Fibroblast of mammary gland (primary cell): Measurements from ENCODE around the gene TAOK3.

ENCODE experiments used
- DNase-seq: peaks from one replicate; pipeline ENCODE4 v3.0.0-alpha.2; 2010; ENCODE audit warnings: low read depth
- H3K4me3 ChIP-seq: 2 replicates; pipeline ENCODE4 v1.5.1; 2011; ENCODE audit warnings: low read depth, mild to moderate bottlenecking, low read length, moderate library complexity; ENCODE audit not compliant: control insufficient read depth
- TF ChIP-seq, protein P1 (sequence below): conservative IDR thresholded peaks from 2 replicates; pipeline ENCODE4 v1.5.1; 2011; ENCODE audit warnings: low read depth, low read length, inconsistent platforms; ENCODE audit not compliant: control insufficient read depth, insufficient read depth

TAOK3 gene

DNA sequence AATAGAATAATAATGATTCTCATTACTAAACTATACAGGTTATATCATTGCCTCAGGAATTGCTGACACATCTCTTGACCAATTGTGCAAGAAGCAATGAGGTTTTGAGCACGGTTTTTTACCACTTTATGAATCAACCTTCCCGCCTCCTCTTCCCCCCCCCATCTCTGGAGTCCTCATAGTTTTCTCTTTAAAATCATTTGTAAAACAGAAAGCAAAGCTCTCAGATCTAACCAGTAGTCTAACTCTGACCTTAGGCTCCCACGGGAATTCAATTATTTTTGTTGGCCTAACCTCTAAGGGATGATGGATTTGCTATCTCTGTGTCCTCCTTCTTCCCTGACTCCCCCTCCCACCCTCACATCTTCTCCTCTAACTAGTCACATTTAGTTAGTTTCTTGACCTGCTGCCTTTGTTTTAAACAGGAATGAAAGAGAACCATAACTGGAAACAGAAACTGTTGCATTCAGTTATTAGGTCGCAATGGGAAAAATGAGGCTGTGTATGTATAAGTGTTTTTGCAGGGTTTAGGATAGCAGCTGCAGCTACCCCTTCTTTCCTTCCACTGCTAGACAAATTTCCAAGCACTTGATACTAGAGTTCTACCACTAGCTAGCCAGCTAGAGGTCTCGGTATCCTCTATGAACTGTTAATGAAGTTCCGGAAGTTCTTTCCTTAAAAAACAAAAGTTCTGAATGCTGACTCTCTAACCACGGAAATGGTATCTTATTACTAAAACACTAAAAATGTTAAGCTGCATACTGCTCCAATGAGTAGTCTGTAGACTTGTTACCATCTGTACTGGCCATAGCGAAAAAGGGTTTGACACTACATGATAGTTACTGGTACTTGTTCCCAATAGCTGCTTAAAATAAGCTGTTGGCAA is 65.4 kb downstream of the TAOK3 start:
- H3K4me3 ChIP-seq = peak overlapping the region; percentile 44
- DNase-seq = peak; percentile 93

DNA sequence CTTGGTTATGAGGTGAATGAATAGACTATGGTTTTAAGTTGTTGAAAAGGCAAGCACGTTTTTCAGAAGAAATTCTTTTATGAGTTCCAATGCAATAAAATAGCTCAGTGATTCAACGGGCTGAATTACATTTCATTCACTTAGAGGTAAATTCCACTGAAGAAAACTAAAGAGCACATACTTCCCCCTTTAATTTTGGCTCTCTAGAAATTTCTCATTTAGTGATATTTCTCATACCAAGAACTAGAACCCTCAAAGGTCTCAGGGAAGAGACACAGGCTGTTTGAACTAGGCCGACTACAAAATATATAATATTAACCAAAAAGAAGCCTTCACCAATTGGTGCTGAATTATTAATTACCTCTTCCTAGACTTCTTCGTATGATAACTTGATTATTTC is 68.6 kb downstream of the TAOK3 start:
- TF ChIP-seq, protein P1, sequence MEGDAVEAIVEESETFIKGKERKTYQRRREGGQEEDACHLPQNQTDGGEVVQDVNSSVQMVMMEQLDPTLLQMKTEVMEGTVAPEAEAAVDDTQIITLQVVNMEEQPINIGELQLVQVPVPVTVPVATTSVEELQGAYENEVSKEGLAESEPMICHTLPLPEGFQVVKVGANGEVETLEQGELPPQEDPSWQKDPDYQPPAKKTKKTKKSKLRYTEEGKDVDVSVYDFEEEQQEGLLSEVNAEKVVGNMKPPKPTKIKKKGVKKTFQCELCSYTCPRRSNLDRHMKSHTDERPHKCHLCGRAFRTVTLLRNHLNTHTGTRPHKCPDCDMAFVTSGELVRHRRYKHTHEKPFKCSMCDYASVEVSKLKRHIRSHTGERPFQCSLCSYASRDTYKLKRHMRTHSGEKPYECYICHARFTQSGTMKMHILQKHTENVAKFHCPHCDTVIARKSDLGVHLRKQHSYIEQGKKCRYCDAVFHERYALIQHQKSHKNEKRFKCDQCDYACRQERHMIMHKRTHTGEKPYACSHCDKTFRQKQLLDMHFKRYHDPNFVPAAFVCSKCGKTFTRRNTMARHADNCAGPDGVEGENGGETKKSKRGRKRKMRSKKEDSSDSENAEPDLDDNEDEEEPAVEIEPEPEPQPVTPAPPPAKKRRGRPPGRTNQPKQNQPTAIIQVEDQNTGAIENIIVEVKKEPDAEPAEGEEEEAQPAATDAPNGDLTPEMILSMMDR = no peak
- no peak overlapping the region for H3K4me3 ChIP-seq

More for the DNA sequence above, 65.4 kb downstream of the TAOK3 start:
- TF ChIP-seq, protein P1 = no peak

DNA sequence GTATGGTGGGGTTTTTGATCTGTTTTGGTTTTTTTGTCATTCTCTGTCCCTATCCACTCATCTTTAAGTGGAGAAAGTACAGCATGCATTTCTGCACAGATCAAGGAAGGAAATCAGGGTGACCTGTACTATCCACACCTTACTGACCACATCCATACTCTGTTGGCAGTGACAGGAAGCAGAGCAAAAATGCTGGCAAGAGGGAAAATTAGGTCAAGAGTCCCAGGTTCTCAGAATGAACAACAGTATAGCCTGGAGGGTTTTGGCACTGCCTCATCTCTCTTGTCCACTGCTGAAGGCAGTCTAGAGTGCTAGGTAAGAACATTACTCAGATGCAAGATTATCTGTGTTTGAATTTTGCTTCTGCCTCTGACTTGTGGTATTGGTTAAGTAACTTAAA is 70.7 kb downstream of the TAOK3 start:
- TF ChIP-seq, protein P1 = no peak
- H3K4me3 ChIP-seq = no peak overlapping the region
- DNase-seq = peak; percentile 38

More for the DNA sequence above, 68.6 kb downstream of the TAOK3 start:
- no peak for DNase-seq

DNA sequence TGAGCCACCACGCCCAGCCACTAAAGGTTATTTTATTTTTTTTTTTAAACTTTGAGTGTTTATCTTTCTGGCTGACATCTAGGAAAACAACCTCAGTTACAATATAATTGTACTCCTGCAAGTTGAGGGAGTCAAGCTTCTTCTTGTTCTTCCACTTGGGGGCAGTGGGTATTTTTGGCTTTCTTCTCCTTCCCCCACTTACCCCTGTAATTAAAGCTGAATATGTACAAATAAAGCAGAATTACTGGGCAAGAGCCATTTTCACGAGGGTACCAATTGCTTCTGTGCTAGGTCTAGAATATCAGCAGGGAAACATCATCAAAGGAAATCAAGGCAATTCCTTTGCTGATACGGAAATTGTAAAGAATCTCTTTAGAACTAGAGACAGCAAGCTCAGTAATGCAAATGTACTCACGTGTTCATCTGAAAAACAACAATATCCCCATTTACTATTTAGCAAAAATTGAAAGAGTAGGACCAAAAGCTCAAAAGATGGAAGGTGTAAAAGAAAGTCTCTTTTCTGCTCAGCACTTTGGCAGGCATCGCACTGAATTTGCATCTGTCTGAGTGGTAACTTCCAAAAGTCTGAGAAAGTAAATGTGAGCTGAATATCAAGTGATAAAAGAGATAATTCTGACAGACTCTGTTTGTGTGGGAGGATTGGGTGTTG is 72.8 kb downstream of the TAOK3 start:
- H3K4me3 ChIP-seq = no peak overlapping the region
- DNase-seq = no peak
- TF ChIP-seq, protein P1 = no peak

DNA sequence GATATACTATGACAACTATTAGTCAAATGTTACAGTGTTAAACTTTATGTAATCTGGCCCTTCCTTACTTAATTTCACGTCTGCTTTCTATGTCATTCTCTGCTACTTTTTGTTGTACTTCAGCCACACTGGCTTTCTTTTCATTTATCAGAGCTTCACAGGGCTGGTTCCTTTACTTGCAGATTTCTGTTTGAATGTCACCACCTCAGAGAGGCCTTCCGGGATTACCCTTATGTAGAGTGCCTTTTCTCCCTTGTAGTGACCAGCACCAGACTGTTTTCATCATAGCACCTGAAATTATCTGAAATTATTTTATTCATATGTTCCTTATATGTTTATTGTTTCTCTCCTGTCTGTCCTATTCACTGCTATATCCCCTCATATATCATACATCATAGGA is 75.4 kb downstream of the TAOK3 start:
- H3K4me3 ChIP-seq = no peak overlapping the region
- DNase-seq = no peak
- TF ChIP-seq, protein P1 = no peak

DNA sequence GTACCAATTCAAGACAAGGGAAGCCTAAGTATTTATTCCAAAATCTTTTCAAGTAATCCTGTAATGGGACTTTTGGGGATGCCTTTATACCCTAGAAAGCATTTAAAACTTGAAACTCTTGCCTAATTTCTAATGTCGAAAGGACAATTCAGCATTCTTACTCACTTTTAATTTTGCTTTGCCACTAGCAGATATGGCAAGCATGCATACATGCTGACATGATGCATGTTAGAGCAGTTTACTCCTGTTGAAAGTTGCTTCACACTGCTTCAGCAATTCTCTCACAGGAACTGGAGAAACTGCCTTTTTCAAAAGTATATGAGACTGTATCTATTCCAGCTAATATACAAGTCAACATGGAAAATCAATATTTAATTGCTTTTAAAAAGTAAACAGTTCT is 79.9 kb downstream of the TAOK3 start:
- TF ChIP-seq, protein P1 = no peak
- peak; percentile 20 for DNase-seq
- no peak overlapping the region for H3K4me3 ChIP-seq
